HG03060 (cell line): ENCODE measurements around the gene TRIP12.
"Not testable (repeated sequence)": the region's sequence is repeated elsewhere in the genome, so short reads cannot be mapped to it uniquely, and the experiment has no call there.

Experiments
- ATAC-seq: cut with Tn5 transposase; IDR thresholded peaks from one replicate; pipeline ENCODE4 v1.9.1; 2021; ENCODE audit warnings: low read depth, moderate number of reproducible peaks; ENCODE audit not compliant: unreplicated experiment

Gene TRIP12

DNA sequence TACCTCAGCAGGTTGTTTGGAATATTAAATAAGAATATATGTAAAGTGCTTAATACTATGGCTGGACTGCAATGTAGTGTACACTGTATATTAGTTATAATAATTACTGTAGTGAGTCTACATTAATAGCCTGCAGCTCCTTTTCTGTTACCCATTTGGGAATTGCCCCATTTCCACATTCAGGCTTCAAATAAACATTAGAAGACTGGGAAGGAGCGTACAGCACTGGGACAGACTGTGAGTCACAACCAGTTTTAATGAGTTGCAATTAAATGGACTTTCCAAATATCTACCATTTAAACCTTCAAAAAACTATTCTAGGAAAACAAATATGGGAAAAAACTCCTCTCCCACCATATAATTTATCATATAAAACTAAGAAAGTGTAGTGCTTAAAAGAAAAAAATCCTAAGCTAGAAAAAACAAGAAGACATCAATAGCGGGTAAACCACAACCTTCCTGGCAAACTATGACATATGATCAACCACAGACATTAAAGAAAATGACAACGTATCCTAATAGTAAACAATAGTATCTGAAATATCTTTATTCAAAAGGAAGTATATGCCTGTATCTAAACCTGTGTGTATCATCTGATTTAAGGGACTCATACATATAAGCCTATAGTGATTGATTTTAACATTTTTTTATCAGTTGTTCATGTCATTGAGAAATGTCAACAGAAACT lies 86.1 kb downstream of the TRIP12 start:
- ATAC-seq: no peak

DNA sequence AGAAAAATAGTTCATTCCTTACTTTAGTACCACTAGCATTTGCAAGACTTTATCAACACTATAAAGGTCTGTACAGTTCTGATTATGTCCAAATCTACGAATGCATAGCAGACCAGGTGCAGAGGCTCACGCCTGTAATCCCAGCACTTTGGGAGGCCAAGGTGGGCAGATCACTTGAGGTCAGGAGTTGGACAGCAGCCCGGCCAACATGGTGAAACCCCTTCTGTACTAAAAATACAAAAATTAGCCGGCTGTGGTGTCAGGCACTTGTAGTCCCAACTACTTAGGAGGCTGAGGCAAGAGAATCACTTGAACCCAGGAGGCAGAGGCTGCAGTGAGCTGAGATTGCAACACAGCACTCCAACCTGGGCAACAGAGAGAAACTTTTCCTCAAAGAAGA lies 87.4 kb downstream of the TRIP12 start:
- not testable (repeated sequence) for ATAC-seq

DNA sequence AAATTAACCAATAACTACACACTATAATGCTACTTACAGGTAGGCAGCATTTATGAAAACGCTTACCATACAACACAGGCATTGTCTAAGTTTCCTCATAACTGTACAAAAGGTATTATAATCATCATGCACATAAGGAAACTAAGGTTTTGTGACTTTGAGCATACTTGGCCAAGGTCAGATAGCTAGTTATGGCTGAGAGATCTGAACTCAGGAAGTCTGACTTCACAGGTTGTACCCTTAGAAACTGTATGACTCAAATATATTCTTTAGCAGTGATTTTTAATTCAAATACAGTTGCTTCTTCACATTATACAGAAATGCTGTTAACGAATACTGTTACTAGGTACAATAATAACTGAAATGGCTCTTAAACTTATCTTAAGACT lies 89.3 kb downstream of the TRIP12 start:
- peak; percentile 57 for ATAC-seq

DNA sequence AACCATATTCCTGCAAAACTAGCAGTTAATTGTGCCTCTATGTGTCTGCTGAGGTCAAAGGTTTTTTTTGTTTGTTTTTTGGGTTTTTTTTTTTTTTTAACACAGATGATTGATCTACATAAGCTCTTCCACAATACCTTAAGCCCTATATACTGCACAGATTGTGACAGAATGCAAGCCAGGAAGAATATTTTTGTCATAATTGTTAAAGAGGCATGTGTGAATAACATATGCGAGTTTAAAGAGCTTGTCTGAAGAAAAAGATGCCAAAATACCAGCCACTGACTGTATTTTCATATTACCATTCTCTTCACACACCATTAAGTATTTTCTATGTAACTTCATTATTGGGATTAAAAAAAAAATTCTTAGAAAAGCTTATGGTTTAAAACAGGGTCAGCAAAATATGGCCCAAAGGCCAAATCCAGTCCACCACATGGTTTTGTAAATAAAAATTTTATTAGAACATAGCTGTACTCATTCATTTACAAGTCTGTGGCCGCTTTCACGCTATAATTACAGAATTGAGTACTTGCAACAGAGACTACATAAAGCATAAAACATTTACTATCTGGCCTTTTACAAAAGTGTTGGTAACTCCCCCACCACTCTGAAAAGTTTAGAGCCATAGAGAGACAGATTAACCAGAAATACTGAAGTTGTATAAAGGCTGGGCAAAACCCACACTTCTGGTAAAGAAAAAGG lies 89.9 kb downstream of the TRIP12 start:
- ATAC-seq: peak; percentile 19

DNA sequence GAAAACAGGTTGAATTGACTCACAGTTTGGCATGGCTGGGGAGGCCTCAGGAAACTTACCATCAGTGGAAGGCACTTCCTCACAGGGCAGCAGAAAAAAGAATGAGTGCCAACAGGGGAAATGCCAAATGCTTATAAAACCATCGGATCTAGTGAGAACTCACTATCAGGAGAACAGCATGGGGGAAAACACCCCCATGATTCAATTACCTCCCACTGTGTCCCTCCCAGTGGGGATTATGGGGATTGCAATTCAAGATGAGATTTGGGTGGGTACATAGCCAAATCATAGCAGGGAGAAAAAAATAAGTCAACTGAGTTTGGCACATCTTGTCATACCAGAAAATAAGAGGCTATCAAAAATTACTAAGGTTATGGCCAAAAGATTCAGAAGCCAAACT lies 96.3 kb downstream of the TRIP12 start:
- no peak for ATAC-seq

DNA sequence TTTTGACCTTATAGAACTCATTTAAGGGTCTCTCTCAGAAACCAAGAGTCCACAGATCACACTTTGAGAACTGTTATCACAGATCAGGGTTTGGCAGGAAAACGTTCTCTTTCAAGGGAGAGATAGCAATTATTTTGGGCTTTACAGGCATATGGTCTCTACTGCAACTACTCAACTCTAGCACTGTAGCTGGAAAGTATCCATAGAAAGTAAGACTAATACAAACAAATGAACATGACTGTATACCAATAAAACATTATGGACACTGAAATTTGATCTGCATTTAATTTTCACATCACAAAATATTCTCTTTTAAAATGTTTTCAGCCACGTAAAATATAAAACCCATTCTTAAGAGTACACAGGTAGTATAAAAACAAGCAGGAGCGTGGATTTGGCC lies 100.5 kb downstream of the TRIP12 start:
- ATAC-seq: no peak

DNA sequence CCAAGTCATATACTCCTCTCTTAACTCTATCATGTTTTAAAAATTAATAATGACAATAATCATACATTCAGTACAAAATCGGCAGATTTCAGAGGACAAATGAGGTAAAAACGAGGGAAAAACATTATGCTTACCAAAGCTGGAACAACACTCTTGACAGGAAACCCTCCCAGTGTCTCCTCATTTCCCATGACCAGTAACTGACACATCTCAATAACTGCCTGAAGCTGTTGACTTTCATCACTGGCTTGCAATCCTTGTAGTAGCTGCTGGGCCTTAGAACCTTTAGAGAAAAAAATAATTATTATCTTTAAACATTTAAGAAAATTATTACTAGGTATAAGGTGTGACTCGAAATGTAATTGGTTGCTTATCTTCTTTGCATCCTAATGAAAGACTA lies 103.6 kb downstream of the TRIP12 start:
- ATAC-seq: no peak

DNA sequence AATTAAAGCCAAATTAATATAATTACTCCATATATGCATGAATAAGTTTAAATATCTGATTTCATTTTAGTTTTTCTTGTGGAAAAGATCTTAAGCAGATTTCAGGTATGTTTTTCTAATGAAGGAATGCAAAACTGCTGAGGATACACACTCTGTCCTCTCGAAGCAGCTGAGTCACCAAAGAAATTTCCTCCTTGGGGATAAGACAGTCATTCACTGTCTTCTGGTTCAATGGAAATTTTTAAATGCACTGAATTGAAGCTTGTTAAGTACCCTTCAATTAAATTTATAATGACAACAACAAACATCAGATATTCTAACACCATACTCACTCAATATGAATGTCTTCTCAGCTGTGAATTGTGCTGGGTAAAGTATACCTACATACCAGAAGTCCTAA lies 106.0 kb downstream of the TRIP12 start:
- ATAC-seq: no peak

DNA sequence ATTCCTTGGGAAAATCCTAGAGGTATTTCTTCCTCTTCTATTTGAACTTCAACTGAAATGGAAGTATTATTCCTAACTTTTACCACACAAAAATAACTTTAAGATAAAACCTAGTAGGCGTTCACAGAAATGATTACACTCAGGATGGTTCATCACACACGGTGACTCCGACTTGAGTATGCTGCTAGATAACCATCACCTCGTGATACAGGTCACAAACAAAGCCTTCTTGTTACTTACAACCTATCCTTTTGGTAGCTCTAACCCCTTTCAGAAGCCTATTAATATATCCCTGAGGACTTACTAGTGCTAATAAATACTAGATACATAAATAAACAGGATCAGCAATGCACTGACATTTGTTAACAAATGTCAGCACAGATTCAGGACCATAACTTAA lies 106.5 kb downstream of the TRIP12 start:
- no peak for ATAC-seq

DNA sequence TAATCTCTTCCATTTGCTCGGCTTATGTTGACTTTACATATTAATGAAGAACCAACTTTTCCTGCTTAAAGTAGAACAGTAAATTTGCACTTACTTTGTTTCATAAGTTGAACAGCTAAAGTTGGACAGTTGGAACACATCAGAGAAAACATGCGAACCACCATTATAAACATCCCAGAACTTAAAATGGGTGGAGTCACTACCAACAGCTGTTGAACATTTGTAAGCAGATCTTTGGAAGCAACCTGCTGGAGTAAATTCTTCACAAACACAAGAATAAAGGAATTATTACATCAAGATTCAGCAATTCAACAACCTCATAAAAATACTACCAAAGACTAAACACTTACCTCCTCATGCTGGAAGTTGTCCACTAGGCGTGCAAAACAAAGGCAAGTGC lies 111.0 kb downstream of the TRIP12 start:
- no peak for ATAC-seq

DNA sequence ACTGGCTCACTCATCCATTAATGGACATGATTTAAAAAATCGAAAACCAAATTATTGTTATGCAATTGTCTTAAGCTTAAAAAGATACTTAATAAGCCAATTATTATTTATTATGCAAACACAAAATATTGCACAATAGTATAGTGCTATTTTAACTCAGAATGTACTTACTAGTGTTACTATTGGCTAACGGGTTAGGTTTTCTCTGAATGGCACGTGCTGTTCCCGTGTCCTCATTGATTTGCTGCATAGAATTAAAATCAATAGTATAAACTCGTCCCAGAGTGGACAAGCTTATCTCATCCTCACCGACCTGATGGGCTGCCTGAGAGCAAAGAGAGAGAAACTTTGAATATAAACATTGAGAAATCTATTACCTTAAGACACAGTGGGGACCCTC lies 116.2 kb downstream of the TRIP12 start:
- no peak for ATAC-seq

DNA sequence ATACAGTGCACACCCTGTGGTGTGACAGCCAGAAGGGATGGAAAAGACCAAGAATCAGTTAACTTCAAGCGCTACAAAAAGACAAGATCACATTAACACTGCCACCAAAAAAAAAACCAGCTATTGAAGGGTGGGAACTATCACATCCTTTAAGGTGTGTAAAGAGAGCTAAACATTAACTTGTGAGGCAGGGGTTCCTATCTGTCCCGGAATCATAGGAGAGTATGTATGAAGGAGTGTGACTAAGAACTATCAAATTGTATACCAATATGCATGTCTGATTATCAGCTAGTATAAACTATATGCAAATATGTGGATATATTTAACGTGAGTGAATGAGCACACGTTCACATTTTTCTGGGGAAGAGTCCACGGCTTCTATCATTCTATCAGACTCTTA lies 119.0 kb downstream of the TRIP12 start:
- ATAC-seq: no peak

DNA sequence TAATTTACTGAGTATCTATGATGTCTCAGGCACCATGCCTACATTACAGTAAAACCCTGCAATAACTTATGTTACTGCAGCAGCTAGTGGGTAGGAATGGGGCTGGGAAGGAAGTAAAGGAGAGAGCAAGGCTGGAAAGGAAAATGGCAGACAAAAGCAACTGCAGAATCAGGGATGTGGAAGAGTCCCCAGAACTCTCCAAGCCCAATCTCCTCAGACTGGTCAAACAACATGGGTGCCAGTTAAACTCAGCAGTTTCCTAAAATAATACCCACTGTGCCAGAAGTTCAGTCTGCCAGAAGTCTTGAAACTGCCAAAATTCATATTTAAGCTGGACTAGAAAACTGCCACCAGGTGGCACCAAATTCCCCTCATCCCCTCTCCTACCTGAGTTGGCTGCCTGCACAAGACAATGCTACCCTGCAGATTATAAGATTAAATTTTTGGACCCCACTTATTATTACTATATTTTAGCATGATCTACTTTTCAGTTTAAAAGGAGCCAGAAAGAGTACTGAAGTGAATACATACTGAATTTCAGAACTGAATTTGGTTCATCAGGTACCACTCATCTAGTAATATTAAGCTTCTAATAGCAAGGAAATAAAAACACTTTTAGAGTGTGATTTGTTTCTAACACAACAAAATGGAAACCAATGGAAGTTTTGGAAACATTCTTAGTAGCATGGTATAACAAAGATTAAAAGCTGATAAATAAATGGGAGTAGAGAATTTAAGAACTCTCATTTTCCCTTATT lies 120.6 kb downstream of the TRIP12 start:
- ATAC-seq: peak; percentile 62

DNA sequence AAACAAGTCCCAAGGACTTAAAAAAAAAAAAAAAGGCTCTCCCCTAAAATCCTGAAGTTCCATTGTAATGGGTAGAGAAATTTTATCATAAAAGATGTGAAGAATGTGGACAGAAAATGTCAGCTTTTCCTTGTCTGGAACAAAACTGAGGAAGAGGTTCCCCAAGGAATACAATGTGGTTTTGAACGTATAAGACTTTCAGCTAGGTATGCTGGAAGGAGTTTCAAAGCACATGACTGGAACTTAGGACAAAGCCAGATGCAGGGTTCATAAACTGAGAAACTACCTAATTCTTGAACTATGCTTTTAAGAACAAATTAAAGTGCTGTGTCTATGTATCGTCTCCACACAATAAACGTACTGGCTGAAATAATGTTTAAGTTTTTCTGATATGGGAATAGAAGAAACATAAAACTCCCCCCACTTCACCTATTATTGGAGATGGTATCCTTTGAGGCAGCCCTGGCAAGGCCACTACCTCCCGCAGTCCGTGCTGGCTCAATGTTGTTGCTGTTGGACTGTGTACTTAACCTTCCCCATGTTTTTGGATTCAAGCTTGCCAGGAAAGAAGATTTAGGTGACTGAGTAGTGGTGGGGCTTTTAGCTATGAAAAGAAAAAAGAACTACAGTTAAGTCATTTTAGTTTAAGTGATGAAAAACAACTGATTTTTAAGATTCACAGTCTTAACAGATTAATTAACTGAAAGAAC lies 123.2 kb downstream of the TRIP12 start:
- ATAC-seq: no peak

DNA sequence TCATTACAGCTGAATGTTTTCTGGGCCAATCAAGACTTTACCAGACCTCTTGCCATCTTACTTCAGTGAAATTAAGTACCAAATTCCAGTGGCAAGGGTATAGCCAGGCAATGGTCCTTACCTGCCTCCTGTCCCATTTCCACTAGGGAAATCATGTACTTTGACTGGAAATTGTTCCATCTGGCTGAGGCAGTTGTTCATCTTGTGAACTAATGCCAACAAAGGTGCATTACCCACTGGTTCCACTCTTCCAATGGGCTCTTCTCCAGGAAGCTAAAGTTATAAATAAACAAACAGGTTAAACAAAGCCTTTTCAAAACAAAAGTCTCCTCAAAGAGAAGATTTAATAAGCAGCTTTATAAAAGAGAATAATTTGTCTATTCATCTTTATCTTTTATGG lies 126.8 kb downstream of the TRIP12 start:
- no peak for ATAC-seq

DNA sequence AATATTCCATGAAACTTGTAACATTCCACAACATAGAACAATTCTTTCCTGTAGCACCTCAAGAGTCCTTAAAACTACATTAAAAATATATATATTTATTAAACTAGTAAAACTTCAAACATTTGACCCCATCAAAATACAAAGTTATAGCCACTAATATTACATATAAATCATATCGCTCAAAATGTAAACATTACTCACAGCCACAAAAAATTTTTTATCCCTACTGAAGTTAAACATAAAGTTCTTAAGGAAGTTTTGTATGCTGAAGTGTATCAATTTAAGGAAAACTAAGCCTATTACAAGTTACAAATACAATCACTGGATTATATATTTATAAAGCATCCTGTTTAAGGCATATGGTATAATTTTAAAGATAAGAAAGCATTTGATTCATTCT lies 127.2 kb downstream of the TRIP12 start:
- no peak for ATAC-seq

DNA sequence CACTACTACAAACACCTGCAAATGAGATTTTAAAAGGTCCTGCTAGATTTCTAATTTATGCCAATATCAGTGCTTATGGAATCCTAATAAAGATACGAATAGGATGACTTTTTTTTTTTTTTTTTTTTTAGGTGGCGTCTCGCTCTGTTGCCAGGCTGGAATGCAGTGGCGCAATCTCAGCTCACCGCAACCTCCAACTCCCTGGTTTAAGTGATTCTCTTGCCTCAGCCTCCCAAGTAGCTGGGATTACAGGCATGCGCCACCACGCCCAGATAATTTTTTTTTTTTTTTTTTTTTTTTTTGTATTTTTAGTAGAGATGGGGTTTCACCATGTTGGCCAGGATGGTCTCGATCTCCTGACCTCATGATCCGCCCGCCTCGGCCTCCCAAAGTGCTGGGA lies 135.5 kb downstream of the TRIP12 start:
- not testable (repeated sequence) for ATAC-seq

DNA sequence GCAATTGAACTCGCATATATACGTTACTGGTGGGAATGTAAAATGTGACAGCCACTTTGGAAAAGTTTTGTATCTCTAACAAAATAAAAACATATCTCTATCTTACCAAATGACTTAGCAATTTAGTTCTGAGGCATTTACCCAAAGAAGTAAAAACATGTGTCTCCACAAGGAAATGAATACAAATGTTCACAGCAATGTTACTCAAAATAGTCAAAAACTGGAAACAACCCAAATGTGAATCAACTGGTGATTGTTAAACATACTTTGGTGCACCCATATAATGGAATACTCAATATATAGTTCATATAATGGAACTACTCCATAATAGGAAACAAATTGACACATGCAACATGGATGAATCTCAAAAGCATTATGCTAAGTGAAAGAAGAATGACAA lies 137.0 kb downstream of the TRIP12 start:
- no peak for ATAC-seq

DNA sequence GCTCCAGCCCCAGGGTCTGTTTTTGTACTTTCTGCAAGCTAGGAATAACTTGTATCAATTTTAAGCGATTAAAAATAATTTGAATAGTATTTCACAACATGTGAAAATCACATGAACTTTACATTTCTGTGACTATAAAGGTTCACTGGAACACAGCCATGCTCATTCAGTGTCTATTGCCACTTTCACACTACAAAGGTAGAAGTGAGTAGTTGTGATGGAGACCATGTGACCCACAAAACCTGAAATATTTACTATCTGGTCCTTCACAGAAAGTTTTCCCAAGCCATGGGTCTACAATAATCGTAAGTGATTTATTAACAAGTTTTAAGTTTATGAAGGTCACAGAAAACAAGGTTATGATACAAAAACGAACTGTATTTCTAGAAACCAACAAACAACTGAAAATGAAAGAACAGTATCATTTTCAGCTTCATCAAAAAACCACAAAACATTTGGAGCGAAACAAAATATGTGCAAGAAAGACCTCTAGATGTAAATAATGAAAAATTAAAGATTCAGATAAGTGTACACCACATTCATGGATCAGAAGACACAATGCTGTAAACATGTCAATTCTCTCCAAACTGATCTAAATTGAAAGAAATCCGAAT lies 138.6 kb downstream of the TRIP12 start:
- ATAC-seq: peak; percentile 51

DNA sequence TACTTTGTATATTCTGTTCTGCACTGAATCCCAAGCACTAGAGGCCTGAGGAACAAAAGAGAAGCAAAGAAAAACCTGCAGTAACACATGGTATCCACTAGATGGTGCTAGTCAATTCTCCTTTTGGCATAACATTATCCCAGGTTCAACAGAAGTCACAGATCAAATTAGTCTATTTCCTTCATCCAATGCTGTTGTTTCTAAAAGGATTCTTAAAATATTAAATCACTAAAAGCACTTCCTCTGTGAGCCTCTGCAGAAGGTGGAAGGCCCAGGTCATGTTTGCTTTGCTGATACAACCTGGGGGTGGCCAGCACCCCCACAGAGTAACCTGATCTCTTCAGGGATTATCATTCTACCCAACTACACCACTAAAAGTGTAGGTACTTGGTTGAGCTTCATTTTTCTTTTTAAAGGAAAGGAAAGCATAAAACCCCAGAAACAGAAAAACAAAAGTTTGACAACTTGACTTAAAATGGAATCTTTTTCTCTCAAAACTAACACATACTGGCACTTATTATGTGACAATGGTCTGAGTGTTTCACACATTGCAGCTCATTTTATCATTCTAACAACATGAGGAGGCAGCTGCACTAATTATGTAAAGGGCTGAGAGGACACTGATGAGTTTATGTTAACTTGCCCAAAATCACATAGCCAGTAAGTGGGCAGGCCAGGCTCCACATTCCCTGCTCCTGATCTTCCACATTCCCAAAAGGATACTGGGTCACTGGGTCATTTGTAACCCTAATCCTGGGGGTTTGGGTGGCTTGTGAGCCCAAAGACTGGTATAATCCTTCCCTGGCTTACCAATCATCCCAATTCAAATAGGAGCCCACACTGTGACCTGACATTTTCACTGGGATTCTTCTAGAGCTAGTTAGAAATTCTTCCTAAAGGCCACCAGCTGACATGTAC lies 140.7 kb downstream of the TRIP12 start:
- no peak for ATAC-seq
